LNCaP clone FGC (cell line): ENCODE data around the gene MPC1.

Experiments used
- DNase-seq: peaks from one replicate; pipeline ENCODE4 v3.0.0-alpha.2; 2011; ENCODE audit warnings: low read depth
- H3K4me3 ChIP-seq: 2 replicates; pipeline ENCODE4 v1.5.1; 2011; ENCODE audit warnings: mild to moderate bottlenecking, low read depth, low read length, control low read depth
- TF ChIP-seq, protein P1 (sequence below): IDR thresholded peaks from 2 replicates; pipeline ENCODE4 v1.5.1; 2012; ENCODE audit warnings: mild to moderate bottlenecking; ENCODE audit not compliant: control insufficient read depth, insufficient read depth; ENCODE audit errors: extremely low read depth

Gene MPC1

DNA sequence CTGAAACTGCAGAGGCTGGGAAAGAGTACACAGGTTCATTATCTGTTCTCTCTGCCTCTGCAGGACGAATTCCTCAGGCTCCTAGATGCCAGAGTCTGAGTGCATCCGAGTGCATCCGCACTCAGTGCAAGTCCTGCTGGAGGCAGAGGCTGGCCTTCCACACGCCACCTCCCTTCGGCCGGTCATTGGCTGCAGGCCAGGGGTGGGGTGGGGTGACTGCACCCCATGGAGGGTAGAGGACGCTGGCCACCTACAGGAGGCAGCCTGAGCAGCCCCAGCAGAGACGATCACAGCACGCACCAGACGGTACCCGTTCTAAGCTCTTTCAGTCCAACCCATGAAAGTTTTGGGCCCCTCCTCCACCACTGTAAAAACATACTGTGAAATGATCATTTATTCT is 52.1 kb downstream of the MPC1 start:
- no peak for DNase-seq
- no peak overlapping the region for H3K4me3 ChIP-seq
- TF ChIP-seq, protein P1, sequence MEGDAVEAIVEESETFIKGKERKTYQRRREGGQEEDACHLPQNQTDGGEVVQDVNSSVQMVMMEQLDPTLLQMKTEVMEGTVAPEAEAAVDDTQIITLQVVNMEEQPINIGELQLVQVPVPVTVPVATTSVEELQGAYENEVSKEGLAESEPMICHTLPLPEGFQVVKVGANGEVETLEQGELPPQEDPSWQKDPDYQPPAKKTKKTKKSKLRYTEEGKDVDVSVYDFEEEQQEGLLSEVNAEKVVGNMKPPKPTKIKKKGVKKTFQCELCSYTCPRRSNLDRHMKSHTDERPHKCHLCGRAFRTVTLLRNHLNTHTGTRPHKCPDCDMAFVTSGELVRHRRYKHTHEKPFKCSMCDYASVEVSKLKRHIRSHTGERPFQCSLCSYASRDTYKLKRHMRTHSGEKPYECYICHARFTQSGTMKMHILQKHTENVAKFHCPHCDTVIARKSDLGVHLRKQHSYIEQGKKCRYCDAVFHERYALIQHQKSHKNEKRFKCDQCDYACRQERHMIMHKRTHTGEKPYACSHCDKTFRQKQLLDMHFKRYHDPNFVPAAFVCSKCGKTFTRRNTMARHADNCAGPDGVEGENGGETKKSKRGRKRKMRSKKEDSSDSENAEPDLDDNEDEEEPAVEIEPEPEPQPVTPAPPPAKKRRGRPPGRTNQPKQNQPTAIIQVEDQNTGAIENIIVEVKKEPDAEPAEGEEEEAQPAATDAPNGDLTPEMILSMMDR, result no peak

DNA sequence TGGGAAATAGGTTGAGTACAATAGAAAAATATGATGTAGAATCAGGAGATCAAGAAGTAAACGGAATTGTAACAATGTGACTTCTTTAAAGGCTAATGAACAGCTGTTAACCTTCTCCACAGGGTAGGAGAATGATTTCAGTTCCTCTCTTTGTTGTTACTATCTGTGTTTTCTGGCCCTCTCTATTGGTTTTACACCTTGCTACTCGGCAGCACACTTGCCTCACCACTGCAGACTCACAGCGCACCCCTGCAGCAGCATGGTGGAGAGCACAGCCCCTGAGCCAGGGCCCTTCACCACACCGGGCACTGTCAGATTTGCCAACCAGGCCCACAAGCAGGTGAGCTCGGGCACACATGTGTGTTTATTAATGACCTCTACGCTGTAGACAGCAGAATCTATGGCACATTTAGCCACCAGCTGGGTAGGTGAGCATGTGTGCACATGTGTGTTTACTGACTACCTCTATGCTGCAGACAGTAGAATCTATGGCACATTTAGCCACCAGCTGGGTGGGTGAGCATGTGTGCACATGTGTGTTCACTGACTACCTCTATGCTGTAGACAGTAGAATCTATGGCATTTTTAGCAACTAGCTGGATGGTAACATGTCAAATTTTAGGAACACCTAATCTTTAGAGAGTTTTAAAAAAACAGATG is 57.2 kb downstream of the MPC1 start:
- TF ChIP-seq, protein P1, result no peak
- H3K4me3 ChIP-seq, result no peak overlapping the region
- DNase-seq, result no peak

DNA sequence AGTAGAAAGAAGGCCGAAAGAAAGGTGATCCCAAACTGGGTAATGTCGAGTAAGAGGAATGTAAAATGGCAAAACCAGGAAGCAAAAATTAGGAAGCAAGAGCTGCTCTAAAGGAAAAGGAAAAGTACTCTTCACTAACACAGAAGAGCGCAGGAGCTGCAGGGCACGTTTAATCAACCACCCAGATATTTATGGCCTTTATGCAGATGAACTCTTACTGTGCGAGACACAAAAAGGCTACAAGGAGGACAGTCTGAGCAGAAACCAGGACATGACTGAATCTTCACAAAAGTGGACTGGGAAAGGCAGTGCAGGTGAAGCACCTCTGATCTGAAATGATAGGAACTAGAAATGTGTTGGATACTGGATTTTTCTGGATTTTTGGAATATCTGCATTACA is 59.3 kb downstream of the MPC1 start:
- TF ChIP-seq, protein P1, result no peak
- H3K4me3 ChIP-seq, result no peak overlapping the region
- DNase-seq, result no peak

DNA sequence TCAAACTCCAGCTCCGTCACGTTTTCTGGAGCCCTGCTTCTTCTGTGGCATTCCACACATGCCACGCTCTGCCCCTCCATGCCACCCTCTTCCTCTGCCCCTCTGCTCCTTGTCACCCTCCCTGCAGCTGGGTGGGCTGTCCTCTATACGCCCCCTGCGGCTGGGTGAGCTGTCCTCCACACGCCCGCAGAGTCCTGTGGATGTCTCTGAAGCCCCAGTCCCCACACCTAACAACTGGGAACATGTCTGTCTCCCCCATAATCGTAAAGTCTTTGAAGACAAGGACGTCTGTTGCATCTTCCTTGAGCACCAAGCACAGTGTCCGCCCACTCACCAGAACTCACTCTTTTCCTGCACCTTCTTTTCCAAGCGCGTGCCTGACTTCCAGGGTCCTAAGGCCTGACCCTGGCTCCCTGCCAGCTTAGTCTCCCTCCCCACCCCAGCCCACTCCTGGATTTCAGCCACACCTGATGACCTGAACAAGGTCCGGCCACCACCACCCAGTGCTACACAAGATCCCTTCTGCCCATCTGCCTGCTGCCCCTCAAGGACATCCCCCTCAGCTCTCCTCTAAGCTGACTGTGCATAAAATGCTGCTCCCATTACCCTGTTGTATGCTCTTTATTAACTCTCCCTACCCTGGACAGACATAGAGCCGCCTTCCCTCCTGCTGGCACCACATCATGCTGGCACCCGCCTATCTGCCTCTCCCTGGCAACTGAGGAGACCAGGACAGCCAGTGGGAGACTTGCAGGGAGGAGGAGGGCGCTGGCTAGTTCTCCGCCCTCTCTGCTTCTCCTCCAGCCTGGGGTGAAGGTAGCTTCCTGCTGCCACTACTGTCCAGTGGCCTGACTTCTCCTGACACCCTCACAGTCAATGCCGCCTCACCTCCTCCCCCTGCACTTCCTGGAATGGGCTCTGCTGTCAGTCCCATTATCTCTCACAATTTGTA is 63.8 kb downstream of the MPC1 start:
- no peak overlapping the region for H3K4me3 ChIP-seq
- TF ChIP-seq, protein P1, result no peak
- peak; percentile 34 for DNase-seq

DNA sequence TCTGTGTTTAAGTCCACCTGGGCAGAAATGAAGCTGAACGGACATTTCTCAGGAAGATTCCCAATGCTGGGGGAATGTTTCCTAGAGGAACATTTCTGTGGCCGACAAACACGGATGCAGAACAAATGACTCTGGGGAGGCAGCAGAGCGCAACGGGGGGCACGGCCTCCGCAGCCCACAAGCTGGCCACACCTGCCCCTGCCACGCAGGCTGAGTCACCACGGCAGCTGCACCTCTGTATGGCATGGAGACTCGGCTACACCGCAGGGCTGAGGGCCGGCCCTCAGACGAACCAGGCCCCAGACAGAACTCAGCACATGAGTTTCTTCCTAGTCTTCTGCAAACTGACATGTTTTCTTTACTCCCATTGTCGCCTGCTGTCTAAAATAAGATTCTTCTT is 64.5 kb downstream of the MPC1 start:
- no peak overlapping the region for H3K4me3 ChIP-seq
- TF ChIP-seq, protein P1, result no peak
- no peak for DNase-seq

DNA sequence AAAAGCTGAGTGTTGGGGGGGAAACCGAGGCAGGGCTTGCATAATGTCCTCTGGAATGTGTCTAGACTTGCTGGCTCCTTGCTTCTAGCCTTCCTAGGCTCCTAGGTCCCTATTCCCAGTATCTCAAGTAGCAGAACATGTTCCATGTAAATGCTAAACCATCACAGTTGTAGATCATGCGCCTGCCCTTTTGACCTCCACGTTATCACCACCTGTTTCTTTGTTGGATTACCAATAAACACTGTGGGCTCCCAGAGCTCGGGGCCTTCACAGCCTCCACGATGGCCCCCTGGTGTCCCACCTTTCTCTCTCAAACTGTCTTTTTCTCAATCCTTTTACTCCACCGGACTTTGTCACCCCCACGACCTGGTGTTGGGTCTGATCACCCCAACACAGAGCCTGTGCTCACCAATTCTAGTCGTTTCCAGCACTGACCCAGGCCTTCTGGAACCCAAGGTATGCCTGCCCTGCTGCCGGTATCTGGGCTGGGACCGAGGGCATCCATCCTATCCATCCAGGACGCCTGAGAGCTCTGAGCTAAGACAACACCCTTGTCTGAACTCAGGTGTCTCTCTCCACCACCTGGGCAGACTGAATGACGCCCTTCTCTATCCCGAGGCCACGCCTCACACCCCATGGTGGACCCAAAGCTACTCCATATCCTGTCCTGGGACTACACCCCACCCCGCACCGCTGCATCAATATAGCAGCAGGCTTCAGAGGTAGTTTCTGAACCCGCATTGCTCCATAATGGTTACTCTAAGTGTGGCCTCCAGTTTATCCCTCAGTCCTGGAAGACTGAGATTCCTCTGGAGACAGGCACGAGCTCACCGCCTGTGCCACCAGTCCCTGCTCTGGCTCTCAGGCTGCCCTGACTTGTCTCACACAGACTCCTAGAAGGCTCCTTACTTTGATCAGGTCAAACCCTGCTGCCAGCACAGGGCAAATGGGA is 65.2 kb downstream of the MPC1 start:
- no peak for DNase-seq
- no peak overlapping the region for H3K4me3 ChIP-seq
- TF ChIP-seq, protein P1, result no peak
